Motor neuron (in vitro differentiated cells): ENCODE data around the gene MVB12B. TPM values are rescaled to one million over a fixed set of nuclear protein-coding genes. Genes with fewer than 3 reads are reported as not detected.

Experiments used
- ATAC-seq, 8 experiments: fragments of 200-7000 bp; cut with Tn5 transposase; replicated peaks in 6 of 8; 2 replicates each; pipeline ENCODE4 v1.8.0; 2021; ENCODE audit warnings: mild to moderate bottlenecking in 8 of 8, moderate library complexity in 8 of 8
- H3K27ac ChIP-seq, 2 donors: fragments of 250-450 bp; sonication (Bioruptor Pico); 2 replicates each; pipeline ENCODE4 v1.9.0; 2021; ENCODE audit warnings: antibody characterized with exemption in 2 of 2, mild to moderate bottlenecking in 2 of 2, moderate library complexity in 1 of 2
- H3K4me1 ChIP-seq, 2 donors: fragments of 250-450 bp; sonication (Bioruptor Pico); replicated peaks in 1 of 2; 2 replicates each; pipeline ENCODE4 v1.6.1; 2021; ENCODE audit warnings: antibody characterized with exemption in 2 of 2, mild to moderate bottlenecking in 2 of 2, moderate library complexity in 1 of 2
- H3K4me3 ChIP-seq, 5 donors: fragments of 250-450 bp; sonication (Bioruptor Pico); 2 replicates each; pipeline ENCODE4 v1.9.0; 2021; ENCODE audit warnings: antibody characterized with exemption in 5 of 5, mild to moderate bottlenecking in 5 of 5, moderate library complexity in 4 of 5
- WGBS, 10 experiments: fragments of 450-650 bp; shearing (Covaris generic); methylation state at CpG; one replicate each; pipeline ENCODE4 v1.0.0; 2022; 5-methylcytosine and 5-hydroxymethylcytosine counted together
- in situ Hi-C, 9 experiments: fragments of 400-800 bp; cut with MboI; loops; one replicate each; pipeline ENCODE4 v1.15.0; 2021; ENCODE audit warnings: low sequenced_read_pairs in 9 of 9, low pct_unique_long_range_greater_than_20kb in 2 of 9; ENCODE audit not compliant: unreplicated experiment in 9 of 9
- total RNA-seq, 8 experiments: library from RNA; unstranded; fragments of 300-600 nt; gene quantifications; 2 replicates each; pipeline versions ENCODE4 v1.2.3 to v1.2.4, GENCODE V29; 2022

Gene MVB12B
- total RNA-seq, 8 experiments from 2014 or later: 1.7 to 33.8 (median 23.0) TPM

- Histone ChIP-seq H3K4me1 (peaks cover 20 to 78% of the 10 kb centered on the region in 2 donors), H3K4me3 (no peak overlapping the region), H3K27ac (peak overlapping the region in 1 of 2 donors; percentile 95)
- in situ Hi-C loops: no loop called here
- 9 to 67% (median 40%) methylated on average over 1 to 3 of the region's 3 CpGs; no CpG with 5 or more reads in 3 of the 10 experiments for WGBS, 10 experiments
- no peak for ATAC-seq
Observed at GRCh38 chr9:126338945-126339344, 12.3 kb downstream of the MVB12B start.

GRCh38 chr9:126341426-126341825 lies 14.8 kb downstream of the MVB12B start:
- WGBS, 10 experiments: 33 to 100% (median 65%) methylated on average over 1 to 4 of the region's 4 CpGs
- H3K4me1 ChIP-seq: peaks cover 20 to 72% of the 10 kb centered on the region in 2 donors
- peak in 3 of 8 experiments; percentile 35 to 77 (median 68) for ATAC-seq
- H3K27ac ChIP-seq: no peak overlapping the region
- in situ Hi-C loops: no loop called here
- H3K4me3 ChIP-seq: no peak overlapping the region

- no peak for ATAC-seq
- Histone ChIP-seq H3K4me3 (no peak overlapping the region), H3K4me1 (peaks cover 20 to 67% of the 10 kb centered on the region in 2 donors), H3K27ac (peak overlapping the region in 1 of 2 donors; percentile 33)
- in situ Hi-C loops: no loop called here
- WGBS, 10 experiments: 55 to 96% (median 78%) methylated on average over 1 to 3 of the region's 4 CpGs; no CpG with 5 or more reads in 3 of the 10 experiments
Observed at GRCh38 chr9:126341902-126342301, 15.3 kb downstream of the MVB12B start.

- peaks cover 19 to 62% of the 10 kb centered on the region in 2 donors for H3K4me1 ChIP-seq
- ATAC-seq: peak in 4 of 8 experiments; percentile 12 to 48 (median 26)
- in situ Hi-C loops: no loop called here
- WGBS, 10 experiments: 67 to 100% (median 95%) methylated on average over 1 to 7 of the region's 10 CpGs
- H3K27ac ChIP-seq: peak overlapping the region in 1 of 2 donors; percentile 33
- H3K4me3 ChIP-seq: no peak overlapping the region
Observed at GRCh38 chr9:126342621-126343031, 16.0 kb downstream of the MVB12B start.

- Histone ChIP-seq H3K4me3 (no peak overlapping the region), H3K27ac (peak overlapping the region in 1 of 2 donors; percentile 33), H3K4me1 (peaks cover 21 to 62% of the 10 kb centered on the region in 2 donors)
- WGBS, 10 experiments: 73 to 100% (median 90%) methylated on average over 1 to 6 of the region's 6 CpGs; no CpG with 5 or more reads in 2 of the 10 experiments
- in situ Hi-C loops: no loop called here
- no peak for ATAC-seq
Observed at GRCh38 chr9:126343271-126343700, 16.7 kb downstream of the MVB12B start.

- 93 to 100% (median 100%) methylated on average over 1 to 5 of the region's 9 CpGs; no CpG with 5 or more reads in 6 of the 10 experiments for WGBS, 10 experiments
- ATAC-seq: no peak
- H3K4me3 ChIP-seq: no peak overlapping the region
- H3K4me1 ChIP-seq: peaks cover 7 to 39% of the 10 kb centered on the region in 2 donors
- H3K27ac ChIP-seq: no peak overlapping the region
- in situ Hi-C loops: no loop called here
Observed at GRCh38 chr9:126346031-126346430, 19.4 kb downstream of the MVB12B start.

GRCh38 chr9:126347093-126347492 lies 20.5 kb downstream of the MVB12B start:
- WGBS, 10 experiments: 74 to 93% (median 82%) methylated on average over 1 to 4 of the region's 5 CpGs; no CpG with 5 or more reads in 6 of the 10 experiments
- in situ Hi-C loops: no loop called here
- no peak for ATAC-seq
- Histone ChIP-seq H3K4me3 (no peak overlapping the region), H3K4me1 (peaks cover 7 to 29% of the 10 kb centered on the region in 2 donors), H3K27ac (no peak overlapping the region)

- Histone ChIP-seq H3K4me1 (peaks cover 7 to 19% of the 10 kb centered on the region in 2 donors), H3K4me3 (no peak overlapping the region), H3K27ac (no peak overlapping the region)
- WGBS, 10 experiments: 59 to 100% (median 73%) methylated on average over 3 to 13 of the region's 14 CpGs
- ATAC-seq: peak in 7 of 8 experiments; percentile 31 to 94 (median 50)
- in situ Hi-C loops: no loop called here
Observed at GRCh38 chr9:126347911-126348760, 21.5 kb downstream of the MVB12B start.

GRCh38 chr9:126348911-126349550 lies 22.4 kb downstream of the MVB12B start:
- Histone ChIP-seq H3K27ac (peak overlapping the region in 1 of 2 donors; percentile 30), H3K4me3 (no peak overlapping the region), H3K4me1 (peaks cover 7 to 10% of the 10 kb centered on the region in 2 donors)
- in situ Hi-C loops: no loop called here
- 37 to 85% (median 67%) methylated on average over 1 to 7 of the region's 7 CpGs for WGBS, 10 experiments
- peak in 1 of 8 experiments; percentile 39 for ATAC-seq

GRCh38 chr9:126354887-126355770 lies 28.5 kb downstream of the MVB12B start:
- peak in 3 of 8 experiments; percentile 73 to 92 (median 80) for ATAC-seq
- peaks cover 0 to 5% of the 10 kb centered on the region in 2 donors for H3K4me1 ChIP-seq
- H3K4me3 ChIP-seq: no peak overlapping the region
- H3K27ac ChIP-seq: no peak overlapping the region
- in situ Hi-C loops: no loop called here
- WGBS, 10 experiments: 51 to 94% (median 76%) methylated on average over 1 to 12 of the region's 12 CpGs

GRCh38 chr9:126357074-126357473 lies 30.4 kb downstream of the MVB12B start:
- in situ Hi-C loops: no loop called here
- WGBS, 10 experiments: 50 to 100% (median 100%) methylated on average over 1 of the region's 1 CpG; no CpG with 5 or more reads in 2 of the 10 experiments
- no peak overlapping the region for H3K27ac ChIP-seq
- no peak overlapping the region for H3K4me3 ChIP-seq
- ATAC-seq: no peak
- peaks cover 0 to 5% of the 10 kb centered on the region in 2 donors for H3K4me1 ChIP-seq

- Histone ChIP-seq H3K27ac (no peak overlapping the region), H3K4me1 (peaks cover 0 to 2% of the 10 kb centered on the region in 2 donors), H3K4me3 (no peak overlapping the region)
- 80 to 100% (median 100%) methylated on average over 1 of the region's 1 CpG; no CpG with 5 or more reads in 2 of the 10 experiments for WGBS, 10 experiments
- in situ Hi-C loops: no loop called here
- ATAC-seq: no peak
Observed at GRCh38 chr9:126360073-126360472, 33.4 kb downstream of the MVB12B start.
